ENCODE results near the gene DENND1A.

DNA sequence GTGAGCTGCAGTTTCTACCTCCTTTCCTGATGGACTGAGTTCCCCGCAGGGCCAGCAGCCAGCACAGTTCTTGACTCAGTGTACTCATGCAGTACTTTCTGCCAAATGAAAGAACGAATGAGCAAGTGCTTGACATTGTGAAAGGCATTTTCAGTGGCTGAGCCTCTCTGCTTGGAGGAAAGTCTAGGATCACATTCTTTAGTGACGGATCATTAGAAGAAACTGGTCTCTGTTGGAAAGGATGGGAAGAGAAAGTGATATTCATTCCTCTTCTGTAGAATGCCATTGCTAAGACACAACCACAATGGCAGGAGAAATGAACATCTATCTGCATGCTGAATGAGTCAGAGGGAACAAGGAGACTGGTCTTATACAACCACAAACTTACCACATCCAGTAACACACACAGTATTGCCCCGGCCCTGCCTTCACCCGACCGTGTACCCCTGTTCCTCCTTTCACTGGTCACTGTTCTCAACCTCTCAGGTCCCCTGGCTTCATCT, 367.0 kb downstream of the DENND1A start:
- TF ChIP-seq, protein P1, sequence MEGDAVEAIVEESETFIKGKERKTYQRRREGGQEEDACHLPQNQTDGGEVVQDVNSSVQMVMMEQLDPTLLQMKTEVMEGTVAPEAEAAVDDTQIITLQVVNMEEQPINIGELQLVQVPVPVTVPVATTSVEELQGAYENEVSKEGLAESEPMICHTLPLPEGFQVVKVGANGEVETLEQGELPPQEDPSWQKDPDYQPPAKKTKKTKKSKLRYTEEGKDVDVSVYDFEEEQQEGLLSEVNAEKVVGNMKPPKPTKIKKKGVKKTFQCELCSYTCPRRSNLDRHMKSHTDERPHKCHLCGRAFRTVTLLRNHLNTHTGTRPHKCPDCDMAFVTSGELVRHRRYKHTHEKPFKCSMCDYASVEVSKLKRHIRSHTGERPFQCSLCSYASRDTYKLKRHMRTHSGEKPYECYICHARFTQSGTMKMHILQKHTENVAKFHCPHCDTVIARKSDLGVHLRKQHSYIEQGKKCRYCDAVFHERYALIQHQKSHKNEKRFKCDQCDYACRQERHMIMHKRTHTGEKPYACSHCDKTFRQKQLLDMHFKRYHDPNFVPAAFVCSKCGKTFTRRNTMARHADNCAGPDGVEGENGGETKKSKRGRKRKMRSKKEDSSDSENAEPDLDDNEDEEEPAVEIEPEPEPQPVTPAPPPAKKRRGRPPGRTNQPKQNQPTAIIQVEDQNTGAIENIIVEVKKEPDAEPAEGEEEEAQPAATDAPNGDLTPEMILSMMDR (IDR thresholded peaks at IDR 0.05) = no peak
- TF ChIP-seq EZH2 (IDR thresholded peaks at IDR 0.05) = no peak
